RPMI7951 (cell line): ENCODE measurements around the gene S100P. TPM values are rescaled to one million over a fixed set of nuclear protein-coding genes. Genes with fewer than 3 reads are reported as not detected.

Experiments
- DNase-seq: peaks from one replicate; pipeline ENCODE4 v3.0.0-alpha.2; 2012; ENCODE audit warnings: low read depth
- total RNA-seq: library from RNA; depleted of rRNA; stranded (reverse); fragments of >200 nt; shearing (Covaris generic); gene quantifications from 2 replicates; pipeline ENCODE4 v1.2.3, GENCODE V29; 2014

S100P gene
- total RNA-seq, 1 experiment from 2014 or later: not detected

DNA sequence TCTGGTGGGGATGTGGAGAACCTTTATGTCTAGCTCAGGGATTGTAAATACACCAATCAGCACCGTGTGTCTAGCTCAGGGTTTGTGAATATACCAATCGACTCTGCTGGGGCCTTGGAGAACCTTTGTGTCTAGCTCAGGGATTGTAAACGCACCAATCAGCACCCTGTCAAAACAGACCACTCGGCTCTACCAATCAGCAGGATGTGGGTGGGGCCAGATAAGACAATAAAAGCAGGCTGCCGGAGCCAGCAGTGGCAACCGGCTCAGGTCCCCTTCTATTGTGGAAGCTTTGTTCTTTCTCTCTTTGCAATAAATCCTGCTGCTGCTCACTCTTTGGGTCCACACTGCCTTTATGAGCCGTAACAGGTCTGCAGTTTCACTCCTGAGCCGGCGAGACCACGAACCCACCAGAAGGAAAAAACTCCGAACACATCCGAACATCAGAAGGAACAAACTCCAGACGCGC, 20.5 kb upstream of the S100P start:
- DNase-seq: peak; percentile 40

DNA sequence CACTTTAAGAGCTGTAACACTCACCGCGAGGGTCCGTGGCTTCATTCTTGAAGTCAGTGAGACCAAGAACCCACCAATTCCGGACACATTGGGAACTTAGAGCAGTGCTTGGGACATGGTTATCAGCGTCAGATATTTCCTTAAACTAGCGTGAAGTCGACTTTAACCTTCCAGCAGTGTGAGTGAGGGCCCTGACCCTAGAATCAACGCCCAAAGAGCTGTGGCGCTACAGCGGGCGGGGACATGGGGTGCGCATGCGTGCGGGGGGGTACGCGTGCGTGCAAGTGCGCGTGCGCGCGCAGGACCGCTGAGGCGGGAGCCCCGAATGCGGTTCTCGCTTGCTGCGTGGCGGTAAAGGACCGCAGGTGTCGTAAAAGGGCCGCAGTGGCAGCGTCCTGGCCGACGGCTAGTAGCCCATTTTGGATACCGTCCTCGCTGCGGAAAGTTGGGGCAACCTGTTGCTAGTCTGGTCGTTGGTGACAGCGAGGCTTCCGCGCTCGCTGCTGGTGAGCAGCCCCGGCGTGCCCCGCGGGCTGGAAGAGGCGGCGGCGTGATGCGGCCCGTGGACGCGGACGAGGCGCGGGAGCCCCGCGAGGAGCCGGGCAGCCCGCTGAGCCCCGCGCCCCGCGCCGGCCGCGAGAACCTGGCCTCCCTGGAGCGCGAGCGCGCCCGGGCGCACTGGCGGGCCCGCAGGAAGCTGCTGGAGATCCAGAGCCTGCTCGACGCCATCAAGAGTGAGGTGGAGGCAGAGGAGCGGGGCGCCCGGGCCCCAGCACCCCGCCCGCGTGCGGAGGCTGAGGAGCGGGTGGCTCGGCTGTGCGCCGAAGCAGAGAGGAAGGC, 19.8 kb upstream of the S100P start:
- DNase-seq: peak; percentile 90

DNA sequence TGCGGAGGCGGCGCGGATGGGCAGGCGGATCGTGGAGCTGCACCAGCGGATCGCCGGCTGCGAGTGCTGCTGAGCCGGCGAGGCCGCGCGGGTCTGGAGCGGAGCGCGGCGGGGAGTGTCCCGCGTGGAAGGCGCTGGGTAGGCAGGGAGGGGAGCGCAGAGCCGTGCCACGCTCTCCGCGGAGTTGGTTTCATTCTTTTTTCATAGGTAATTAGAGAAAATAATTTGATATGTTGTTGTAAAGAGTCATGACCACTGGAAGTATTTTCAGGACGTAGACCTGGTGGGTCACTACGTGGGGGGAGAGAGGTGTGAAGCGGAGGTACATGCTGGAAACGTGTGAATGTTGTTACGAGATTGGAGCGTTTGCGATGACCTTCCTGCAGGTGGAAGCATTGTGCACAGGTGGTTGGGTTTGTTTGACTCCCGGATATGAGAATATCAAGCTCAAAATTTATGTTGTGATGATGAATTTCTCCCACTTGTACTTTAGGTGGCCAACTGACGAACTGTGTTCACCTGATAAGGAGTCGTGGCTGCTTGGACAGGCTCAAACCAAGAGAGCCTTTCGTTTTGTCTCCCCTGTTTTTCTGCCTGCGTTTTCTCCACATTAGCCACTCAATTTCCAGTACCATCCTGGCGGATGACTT, 19.1 kb upstream of the S100P start:
- DNase-seq: no peak

DNA sequence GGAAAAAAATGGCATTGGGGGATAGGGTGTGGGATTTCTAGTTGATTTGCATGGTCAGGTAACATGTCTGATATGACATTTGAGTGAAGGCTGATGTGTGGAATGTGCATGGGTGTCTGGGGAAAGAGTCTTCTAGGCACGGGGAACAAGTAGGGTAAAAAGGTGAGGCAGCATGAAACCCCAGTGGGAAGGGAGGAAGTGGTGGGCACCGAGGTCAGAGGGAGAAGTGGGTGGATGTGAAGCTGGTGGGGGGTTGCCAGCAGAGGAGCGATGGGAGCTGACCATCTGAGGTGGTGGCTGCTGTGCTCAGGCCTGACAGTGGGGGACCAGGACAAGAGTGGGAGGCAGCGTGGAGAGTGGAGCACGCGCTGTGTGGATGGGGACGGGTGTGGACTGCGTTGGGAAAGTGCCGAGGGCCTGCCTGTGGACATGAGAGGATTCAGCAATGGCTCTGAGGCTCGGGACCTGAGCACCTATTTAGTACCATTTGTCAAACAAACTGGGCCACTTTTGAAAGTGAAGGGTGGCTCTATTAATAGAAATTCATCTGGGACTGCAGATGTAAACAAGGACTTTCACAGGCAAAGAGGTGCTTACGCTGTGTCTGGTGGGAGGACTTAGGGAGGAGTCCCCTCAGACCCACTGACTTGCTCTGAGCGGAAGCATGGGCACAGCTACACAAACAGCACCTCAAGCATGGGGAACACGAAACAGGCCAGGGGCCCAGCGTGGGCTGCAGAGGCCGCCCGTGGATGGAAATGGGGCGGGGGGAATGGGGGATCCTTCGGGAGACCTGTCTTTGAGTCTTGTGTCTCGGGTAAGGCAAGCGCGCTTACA, 16.7 kb upstream of the S100P start:
- no peak for DNase-seq

DNA sequence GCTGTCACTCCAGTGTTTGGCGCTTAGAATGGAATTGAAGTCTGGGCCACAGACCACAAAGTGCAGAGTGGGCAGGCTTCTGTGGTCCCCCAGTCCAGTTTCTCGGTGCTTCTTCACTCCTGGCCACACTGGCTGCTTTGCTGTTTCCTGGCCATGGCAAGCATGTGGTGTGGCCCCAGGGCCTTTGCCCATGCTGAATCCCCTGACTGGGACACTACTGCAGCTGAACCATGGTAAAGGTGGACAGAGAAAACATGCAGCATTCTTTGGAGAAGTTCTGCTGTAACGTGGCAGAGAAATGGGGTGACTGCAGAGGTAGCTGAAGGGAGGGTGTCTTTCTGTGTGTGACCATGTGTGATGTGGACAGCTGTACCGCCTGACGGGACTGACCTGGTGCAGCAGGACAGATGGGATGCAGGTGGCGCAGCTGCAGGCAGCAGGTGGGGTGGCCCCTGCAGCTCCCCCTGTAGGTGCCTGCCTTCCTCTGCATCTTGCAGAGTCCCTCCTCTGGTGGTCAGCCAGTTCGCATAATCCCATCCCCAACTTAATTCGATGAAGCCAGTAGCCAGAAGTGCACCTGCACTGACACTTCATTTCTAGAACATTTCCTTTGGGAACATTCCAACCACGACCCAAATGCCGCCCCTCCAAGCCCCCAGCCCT, 13.2 kb upstream of the S100P start:
- DNase-seq: no peak

DNA sequence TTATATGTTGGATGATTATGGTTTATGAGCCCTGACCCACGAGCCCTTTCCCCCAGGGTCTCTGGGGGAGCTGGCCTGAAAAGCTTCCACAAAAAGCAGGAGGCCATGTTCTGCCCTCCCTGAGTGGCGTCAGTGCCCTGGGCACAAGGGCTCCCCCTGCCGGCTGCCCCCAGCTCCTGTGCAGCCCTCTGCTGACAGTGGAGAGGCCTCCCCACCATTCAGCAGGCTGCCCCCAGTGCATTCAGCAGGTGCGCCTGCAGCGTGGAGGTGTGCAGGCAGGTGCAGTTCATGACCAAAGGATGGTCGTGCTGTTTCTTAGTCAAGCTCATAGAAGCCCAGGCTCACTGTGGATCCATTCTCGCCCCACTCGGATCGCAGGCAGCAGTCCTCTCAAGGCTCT, 12.5 kb upstream of the S100P start:
- no peak for DNase-seq

DNA sequence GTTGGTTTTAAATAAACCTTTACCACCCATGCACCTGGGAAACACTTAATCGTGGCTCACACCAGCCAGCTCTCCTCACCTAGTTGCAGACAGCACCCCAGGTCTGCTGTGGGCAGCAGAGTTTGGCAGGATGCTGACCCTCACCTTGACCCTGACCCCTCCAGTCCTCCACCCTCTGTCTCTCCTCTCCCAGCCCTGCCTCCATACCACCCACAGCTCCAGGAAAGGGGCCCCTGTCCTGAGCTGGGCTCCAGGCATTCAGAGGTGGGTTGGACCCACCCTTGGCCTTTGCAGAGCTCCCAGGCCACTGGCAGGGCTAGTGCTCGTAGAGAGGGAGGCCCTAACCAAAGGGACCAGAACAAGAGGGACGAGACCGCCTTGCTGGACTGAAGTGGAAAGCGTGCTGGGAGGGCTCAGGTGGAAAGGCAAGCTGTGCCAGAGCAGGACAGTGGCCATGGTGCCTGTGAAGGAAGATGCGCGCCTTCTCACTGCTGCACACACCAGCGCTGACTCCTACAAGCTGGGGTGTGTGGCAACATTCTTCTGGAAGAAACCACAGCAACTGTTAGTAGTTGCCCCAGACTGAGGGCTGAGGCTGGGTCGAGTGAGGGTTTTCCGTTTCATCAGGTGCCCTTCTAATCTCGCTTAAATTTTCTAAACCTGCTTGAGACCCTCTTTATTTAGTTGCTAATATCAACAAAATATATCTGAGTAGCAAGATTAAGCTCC, 10.7 kb upstream of the S100P start:
- DNase-seq: no peak

DNA sequence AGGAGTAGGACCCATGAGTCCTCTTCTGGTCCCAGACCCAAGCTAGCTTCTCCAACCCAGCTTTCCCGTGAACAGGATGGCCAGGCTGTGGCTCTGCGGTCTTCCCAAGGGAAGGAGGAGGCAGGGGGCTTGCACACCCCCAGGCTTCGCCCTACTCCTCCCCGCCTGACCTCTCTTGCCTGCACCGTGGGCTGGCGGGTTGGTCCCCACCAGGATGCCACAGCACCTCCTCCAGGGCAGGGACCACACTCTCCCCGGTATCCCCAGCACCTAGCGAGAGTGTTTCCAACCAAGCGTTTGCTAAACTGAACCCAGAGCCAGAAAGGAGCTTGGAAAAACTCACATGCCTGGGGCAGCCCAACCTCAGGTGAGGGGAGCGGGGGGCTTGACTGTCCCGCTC, 9.0 kb upstream of the S100P start:
- no peak for DNase-seq

DNA sequence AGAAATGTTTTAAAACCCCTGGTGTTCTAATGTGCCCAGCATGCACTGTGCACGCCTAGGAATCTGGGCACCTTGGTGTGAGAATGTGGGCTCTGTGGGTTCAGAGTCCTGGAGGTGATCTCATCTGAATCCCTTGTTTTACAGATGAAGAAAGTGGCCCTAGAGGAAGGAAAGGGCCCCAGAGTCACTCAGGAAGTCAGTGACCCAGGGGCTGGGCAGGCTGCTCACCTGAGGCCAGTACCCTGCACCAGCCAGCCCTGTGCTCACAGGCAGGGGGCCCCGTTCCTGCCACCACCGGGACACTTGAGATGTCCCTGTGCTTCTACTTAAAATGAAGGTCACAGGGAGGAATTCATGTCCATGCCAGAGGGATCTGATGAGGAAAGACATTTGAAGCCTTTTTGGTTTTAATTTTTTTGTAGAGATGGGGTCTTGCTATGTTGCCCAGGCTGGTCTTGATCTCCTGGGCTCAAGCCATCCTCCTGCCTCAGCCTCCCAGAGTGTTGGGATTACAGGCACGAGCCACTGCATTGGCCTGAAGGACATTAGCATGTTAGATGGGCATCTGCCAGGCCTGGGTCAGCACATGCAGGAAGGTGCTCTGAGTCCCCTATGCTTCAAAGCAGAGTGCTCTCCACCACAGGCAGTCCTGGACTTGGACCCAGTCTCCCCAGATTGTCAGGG, 7.4 kb upstream of the S100P start:
- DNase-seq: no peak

DNA sequence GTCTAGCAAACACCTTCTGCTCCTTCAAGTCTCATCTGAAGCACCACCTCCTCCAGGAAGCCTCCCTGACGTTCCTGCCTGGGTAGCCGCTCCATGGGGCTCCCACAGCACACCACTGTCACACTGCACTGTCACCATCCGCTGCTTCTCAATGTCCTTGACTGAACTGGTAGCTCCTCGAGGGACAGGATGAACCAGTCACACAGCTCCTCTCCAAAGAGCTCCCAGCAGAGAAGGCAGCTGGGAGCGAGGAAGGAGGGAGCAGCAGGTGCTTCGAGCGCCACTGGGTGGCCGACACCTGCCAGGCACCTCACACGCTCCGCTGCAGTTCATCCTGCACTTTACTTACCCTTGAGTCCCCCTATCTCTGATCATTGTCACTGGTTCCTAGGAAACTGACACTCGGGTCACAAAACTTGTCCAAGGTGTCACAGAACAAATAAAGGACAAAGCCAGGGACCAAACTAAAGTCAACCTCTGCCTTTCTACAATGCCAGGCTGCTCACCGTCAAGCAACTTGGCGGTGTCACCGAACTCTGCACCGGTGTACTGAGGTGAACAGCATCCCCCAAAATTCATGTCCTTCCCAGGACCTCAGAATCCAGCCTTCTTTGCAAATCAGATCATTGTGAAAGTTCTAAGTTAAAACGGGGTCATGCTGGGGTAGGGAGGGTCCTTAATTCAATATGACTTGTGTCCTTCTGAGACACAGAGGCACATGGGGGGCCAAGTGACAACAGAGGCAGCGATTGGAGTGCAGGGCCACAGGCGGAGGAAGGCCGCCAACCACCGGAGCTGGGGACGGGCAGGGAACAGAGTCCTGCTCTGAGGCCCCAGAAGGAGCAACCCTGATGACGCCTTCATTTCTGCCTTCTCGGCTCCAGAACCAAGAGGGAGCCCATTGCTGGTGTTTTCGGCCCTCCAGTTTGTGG, 5.5 kb upstream of the S100P start:
- DNase-seq: no peak

DNA sequence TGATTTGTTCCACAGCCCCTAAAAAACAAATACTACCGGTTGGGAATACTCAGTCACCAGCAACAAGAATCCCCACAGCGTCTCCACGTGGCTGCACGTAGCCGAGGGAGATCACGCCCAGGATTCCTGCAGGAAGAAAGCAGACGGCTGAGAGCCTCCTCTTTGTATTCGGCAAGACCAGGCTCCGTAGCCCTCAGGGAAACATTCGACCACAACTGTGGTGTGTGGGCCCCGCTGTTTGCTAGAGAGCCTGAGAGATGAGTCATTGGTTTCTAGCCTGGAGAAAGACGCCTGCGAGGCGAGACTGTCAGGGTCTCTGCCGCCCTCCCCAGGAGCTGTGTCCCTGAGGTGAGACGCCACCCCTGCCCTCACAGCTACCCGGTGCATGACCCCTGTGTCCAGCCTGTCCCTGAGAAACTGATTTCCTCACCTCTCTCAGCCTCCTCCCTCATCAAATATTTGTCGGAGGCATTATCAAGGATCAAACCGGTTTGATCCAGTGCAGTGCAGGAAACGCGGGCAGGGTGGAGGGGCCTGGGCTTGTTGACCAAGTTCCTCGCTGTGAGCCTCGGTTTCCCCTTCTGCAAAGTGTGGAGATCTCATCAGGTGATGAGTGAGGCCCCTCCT, 4.7 kb upstream of the S100P start:
- DNase-seq: peak; percentile 96

DNA sequence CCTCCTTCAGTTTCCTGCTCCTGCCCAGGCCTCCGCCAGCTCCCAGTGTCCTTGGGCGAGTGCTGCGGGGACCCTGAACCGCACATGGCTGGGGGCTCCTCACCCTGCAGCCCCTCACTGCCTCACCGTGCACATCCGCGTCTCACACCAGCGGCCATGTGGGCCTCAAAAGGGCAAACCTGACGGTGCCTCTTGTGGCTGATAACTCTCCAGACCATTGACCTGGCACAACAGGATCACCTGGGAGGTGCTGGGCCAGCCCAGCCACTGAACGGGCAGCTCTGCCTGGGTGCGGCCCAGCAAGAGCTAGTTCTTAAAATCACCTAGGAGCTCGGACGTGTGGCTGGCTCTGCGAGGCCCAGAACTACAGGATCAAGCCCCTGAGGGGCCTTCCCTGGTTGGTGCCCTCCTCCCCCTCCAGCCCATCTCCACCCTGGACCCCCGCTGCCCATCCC, 4.1 kb upstream of the S100P start:
- no peak for DNase-seq

DNA sequence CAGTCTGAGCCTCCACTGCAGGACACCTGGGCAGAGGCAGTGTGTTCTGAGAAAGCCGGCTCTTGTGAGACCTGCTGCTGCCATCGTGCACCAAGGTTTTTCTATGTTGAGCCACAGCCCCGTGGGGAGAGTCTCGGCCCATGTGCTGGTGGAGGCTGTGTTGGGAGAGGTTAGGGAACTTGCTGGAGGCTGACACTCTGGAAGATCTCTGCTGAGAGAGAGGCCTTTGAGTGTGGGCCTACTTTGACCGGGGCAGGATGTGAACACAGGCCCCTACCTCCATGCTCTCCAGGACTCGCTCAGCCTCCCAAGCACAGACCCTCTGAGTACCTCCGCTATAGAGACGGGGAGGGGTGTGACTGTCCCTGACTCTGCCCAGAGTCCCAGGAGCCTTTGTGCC, 1.3 kb upstream of the S100P start:
- no peak for DNase-seq

DNA sequence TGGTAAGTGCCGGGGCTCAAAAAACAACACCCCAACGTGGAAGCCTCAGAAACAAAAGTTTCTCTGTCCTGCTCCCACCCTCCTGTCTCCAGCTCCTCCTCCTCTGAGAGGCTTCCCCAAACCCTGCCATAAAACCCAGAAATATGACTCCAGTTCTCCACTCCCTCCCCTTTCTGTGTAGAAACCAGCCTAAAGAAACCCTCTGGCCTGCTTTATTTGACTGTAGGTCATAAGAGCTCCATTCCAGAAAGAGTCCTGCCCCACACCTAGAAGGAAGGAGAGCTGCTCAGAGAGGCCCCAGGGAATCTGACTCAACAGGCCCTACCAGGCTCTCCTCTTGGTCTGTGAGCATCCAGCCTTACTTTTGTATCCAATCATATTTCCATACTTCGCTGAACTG, 872 bp upstream of the S100P start:
- DNase-seq: peak; percentile 16

DNA sequence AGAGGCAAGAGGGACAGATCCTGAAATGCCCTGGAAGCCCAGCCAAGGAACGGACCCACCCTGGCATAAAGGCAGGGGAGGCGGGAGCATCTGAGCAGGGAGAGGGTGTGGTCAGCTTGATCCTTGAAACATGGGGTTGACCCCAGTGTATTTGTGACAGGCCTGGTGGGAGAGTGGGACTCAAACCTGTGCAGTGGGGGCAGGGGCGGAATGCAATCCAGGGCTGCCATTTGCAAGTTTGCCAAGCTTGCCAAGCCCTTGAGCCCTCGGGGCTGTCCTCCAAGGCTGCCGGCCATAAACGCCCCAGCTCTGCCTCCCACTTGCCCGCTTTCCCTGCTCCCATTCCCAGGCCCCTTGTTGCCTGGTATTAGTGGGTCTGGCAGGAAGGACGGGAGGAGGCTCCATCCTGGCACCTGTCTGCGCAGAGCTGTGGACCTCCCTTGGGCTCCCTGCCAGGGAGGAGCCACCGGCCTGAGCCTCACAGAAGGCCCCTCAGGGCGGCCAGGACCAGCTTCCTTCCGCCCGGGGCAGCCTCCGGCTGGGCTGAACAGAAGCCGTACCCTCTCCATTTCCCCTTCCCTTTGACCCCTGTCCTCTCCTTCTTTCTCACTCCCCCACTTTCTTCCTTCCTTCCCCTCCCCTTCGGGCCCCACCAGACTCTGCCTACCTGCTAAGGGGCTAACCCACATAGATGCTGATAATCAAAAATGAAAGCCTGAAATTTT, 661 bp downstream of the S100P start:
- no peak for DNase-seq

DNA sequence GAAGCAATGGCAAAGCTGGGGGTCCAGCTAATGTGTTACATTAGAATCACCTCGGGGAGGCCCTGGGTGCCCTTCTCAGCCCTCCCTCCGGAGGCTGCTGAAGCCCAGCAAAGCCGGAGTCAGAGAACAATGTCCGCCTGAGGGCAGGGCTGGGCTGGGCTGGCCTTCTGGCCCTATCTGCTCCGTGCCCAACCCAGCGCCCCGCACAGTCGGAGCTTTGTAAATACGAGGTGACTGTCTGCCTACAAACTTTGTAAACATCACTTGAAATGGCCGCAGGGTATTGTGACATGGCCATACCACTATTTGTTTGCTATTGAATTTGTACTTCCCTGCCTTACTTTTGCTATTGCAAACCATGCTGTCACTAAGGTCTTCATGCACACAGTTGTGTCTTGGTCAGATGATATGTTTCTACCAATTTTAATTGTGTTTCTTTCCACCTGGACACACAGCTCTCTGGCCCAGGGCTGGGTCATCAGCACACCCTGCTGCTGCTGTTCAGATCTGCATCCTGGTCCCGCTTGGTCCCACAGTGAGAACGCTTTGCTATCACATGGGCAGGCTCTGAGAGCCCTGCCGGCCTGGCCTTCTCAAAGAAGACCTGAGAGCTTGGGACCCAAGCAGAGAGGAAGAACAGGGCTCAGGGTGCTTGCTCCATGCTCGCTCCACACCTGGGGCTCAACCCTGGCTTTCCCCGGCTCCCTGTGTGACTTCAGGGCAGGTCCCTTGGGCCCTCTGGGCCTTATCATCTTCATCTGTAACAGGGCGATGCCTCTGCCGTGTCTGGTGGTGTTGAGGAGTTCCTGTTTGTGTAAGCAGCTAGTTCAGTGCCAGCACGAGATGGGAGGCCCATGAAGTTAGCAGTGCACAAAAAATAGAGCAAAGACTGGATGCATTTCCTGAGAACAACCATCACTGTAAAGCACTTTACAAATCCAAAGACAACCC, 2.3 kb downstream of the S100P start:
- DNase-seq: peak; percentile 14

DNA sequence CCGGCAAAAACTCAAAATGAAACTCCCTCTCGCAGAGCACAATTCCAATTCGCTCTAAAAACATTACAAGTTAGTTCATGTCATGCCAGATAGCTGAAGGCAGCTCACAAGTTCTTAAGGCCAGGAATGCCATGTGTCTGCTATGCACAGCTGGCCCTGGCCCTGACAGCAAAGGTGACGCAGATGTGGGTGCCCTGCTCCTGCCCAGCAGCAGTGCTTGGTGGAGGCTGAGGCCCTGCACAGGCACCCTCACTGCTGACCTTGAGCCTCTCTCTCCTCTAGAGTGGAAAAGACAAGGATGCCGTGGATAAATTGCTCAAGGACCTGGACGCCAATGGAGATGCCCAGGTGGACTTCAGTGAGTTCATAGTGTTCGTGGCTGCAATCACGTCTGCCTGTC, 2.9 kb downstream of the S100P start:
- DNase-seq: no peak
